NCI-H82 treated with DMSO at 0.1 percent for 48 hours (cell line): Measurements from ENCODE around the gene ARID4B.
A peak's percentile ranks its signal among the peaks of the same experiment; 100 is the strongest.
"Not testable (repeated sequence)": the region's sequence is repeated elsewhere in the genome, so short reads cannot be mapped to it uniquely, and the experiment has no call there.

Experiments
- DNase-seq: peaks from one replicate; lab custom pipeline; 2025; ENCODE audit not compliant: unreplicated experiment; lab: John Stamatoyannopoulos, UW

Gene ARID4B

GRCh38 chr1:235328271-235329138 is 526 bp upstream of the ARID4B start, which contains the start of gene GGPS1:
Gene GGPS1, plus strand, starts transcription at chr1:235328570. Its CDS starts 6,695 bp downstream, at chr1:235335265.
- DNase-seq, result peak; percentile 100

GRCh38 chr1:235326719-235327558 is 1.0 kb downstream of the ARID4B start:
- no peak for DNase-seq

GRCh38 chr1:235325854-235326253 is 2.1 kb downstream of the ARID4B start:
- DNase-seq, result no peak

GRCh38 chr1:235325139-235325538 is 2.8 kb downstream of the ARID4B start:
- DNase-seq, result no peak

GRCh38 chr1:235324296-235324695 is 3.7 kb downstream of the ARID4B start:
- DNase-seq, result no peak

- DNase-seq, result no peak
Observed at GRCh38 chr1:235320521-235321179, 7.3 kb downstream of the ARID4B start.

- DNase-seq, result no peak
Observed at GRCh38 chr1:235319255-235319654, 8.7 kb downstream of the ARID4B start.

- DNase-seq, result no peak
Observed at GRCh38 chr1:235317168-235317567, 10.8 kb downstream of the ARID4B start.

GRCh38 chr1:235315735-235316134 is 12.2 kb downstream of the ARID4B start:
- DNase-seq, result no peak

- DNase-seq, result no peak
Observed at GRCh38 chr1:235315173-235315572, 12.8 kb downstream of the ARID4B start.

- DNase-seq, result no peak
Observed at GRCh38 chr1:235313931-235314678, 13.9 kb downstream of the ARID4B start.

- DNase-seq, result no peak
Observed at GRCh38 chr1:235313262-235313661, 14.7 kb downstream of the ARID4B start.

- not testable (repeated sequence) for DNase-seq
Observed at GRCh38 chr1:235309206-235309605, 18.8 kb downstream of the ARID4B start.

- no peak for DNase-seq
Observed at GRCh38 chr1:235307158-235308124, 20.5 kb downstream of the ARID4B start.

- peak; percentile 59 for DNase-seq
Observed at GRCh38 chr1:235304549-235305451, 23.2 kb downstream of the ARID4B start.

GRCh38 chr1:235302143-235302542 is 25.8 kb downstream of the ARID4B start:
- DNase-seq, result no peak

GRCh38 chr1:235299169-235299858 is 28.7 kb downstream of the ARID4B start:
- DNase-seq, result no peak

- no peak for DNase-seq
Observed at GRCh38 chr1:235298758-235299157, 29.2 kb downstream of the ARID4B start.
